DOHH2 (cell line): Measurements from ENCODE around the gene TNFSF12.

Source experiments
- H3F3A ChIP-seq: fragments of 200-600 bp; sonication (generic), shearing (Covaris generic); 2 replicates; pipeline ENCODE4 v1.6.0; 2016; ENCODE audit warnings: antibody characterized with exemption, mild to moderate bottlenecking; ENCODE audit not compliant: control insufficient read depth, insufficient read depth
- H3K27ac ChIP-seq: fragments of 200-600 bp; sonication (generic); 2 replicates; pipeline ENCODE4 v1.5.1; 2014; ENCODE audit warnings: low read depth, mild to moderate bottlenecking, low read length, moderate library complexity
- H3K27me3 ChIP-seq: fragments of 200-600 bp; sonication (generic); 2 replicates; pipeline ENCODE4 v1.6.1; 2014; ENCODE audit warnings: mild to moderate bottlenecking, low read length, mixed read lengths; ENCODE audit not compliant: control insufficient read depth
- H3K36me3 ChIP-seq: fragments of 200-600 bp; sonication (generic); 2 replicates; pipeline ENCODE4 v1.6.1; 2014; ENCODE audit warnings: mild to moderate bottlenecking, low read length, moderate library complexity, mixed read lengths; ENCODE audit not compliant: control insufficient read depth
- H3K4me1 ChIP-seq: fragments of 200-600 bp; sonication (generic); 2 replicates; pipeline ENCODE4 v1.6.1; 2014; ENCODE audit warnings: mild to moderate bottlenecking, low read length, mixed read lengths; ENCODE audit not compliant: control insufficient read depth
- H3K4me2 ChIP-seq: fragments of 200-600 bp; sonication (generic); 2 replicates; pipeline ENCODE4 v1.6.0; 2014; ENCODE audit warnings: mild to moderate bottlenecking, low read length, moderate library complexity
- H3K4me3 ChIP-seq: fragments of 200-600 bp; sonication (generic); 2 replicates; pipeline ENCODE4 v1.5.1; 2014; ENCODE audit warnings: mild to moderate bottlenecking, low read length, mixed read lengths
- H3K79me2 ChIP-seq: fragments of 200-600 bp; sonication (generic); 2 replicates; pipeline ENCODE4 v1.6.1; 2014; ENCODE audit warnings: mild to moderate bottlenecking, low read length, mixed read lengths; ENCODE audit not compliant: control insufficient read depth
- H3K9me2 ChIP-seq: fragments of 200-600 bp; sonication (generic); replicated peaks from 2 replicates; pipeline ENCODE4 v1.6.1; 2014; ENCODE audit warnings: mild to moderate bottlenecking, low read length, mixed read lengths; ENCODE audit not compliant: control insufficient read depth
- H3K9me3 ChIP-seq: fragments of 200-600 bp; sonication (generic); 2 replicates; pipeline ENCODE4 v1.6.1; 2014; ENCODE audit warnings: antibody characterized with exemption, low read length, mixed read lengths; ENCODE audit not compliant: control insufficient read depth, insufficient read depth
- H4K20me1 ChIP-seq: fragments of 200-600 bp; sonication (generic); 2 replicates; pipeline ENCODE4 v1.6.0; 2014; ENCODE audit warnings: low read depth, mild to moderate bottlenecking, antibody characterized with exemption, low read length, moderate library complexity; ENCODE audit not compliant: control insufficient read depth, insufficient read depth
- CTCF ChIP-seq: fragments of 200-600 bp; sonication (generic); IDR thresholded peaks from one replicate; pipeline ENCODE4 v1.5.1; 2014; ENCODE audit warnings: antibody characterized with exemption, mild to moderate bottlenecking, low read depth, low read length; ENCODE audit not compliant: poor library complexity, severe bottlenecking
- EZH2phosphoT487 ChIP-seq: fragments of 200-600 bp; sonication (generic); IDR thresholded peaks from 2 replicates; pipeline ENCODE4 v1.6.1; 2017; ENCODE audit warnings: borderline replicate concordance, mild to moderate bottlenecking, antibody characterized with exemption, low read length, moderate library complexity, mixed read lengths

TNFSF12 gene

GRCh38 chr17:7541074-7541621 is 7.7 kb upstream of the TNFSF12 start:
- peaks cover 21% of the 10 kb centered on the region for H3K27me3 ChIP-seq
- no peaks in the 10 kb centered on the region for H3K36me3 ChIP-seq
- no peak overlapping the region for H3K27ac ChIP-seq
- no peaks in the 10 kb centered on the region for H3K9me2 ChIP-seq
- no peaks in the 10 kb centered on the region for H3K4me1 ChIP-seq
- no peaks in the 10 kb centered on the region for H3F3A ChIP-seq
- no peak overlapping the region for H3K4me2 ChIP-seq
- H4K20me1 ChIP-seq = no peaks in the 10 kb centered on the region
- H3K9me3 ChIP-seq = peaks cover 12% of the 10 kb centered on the region; the same call in 1 of the 2 replicates
- TF ChIP-seq CTCF = no peak
- no peak for TF ChIP-seq EZH2phosphoT487
- no peak overlapping the region for H3K4me3 ChIP-seq
- H3K79me2 ChIP-seq = no peaks in the 10 kb centered on the region

GRCh38 chr17:7544911-7545310 is 3.9 kb upstream of the TNFSF12 start:
- TF ChIP-seq CTCF = no peak
- no peak for TF ChIP-seq EZH2phosphoT487
- peaks cover 38% of the 10 kb centered on the region for H3K27me3 ChIP-seq
- H4K20me1 ChIP-seq = no peaks in the 10 kb centered on the region
- H3F3A ChIP-seq = no peaks in the 10 kb centered on the region
- H3K9me3 ChIP-seq = no peaks in the 10 kb centered on the region
- H3K4me2 ChIP-seq = no peak overlapping the region
- H3K27ac ChIP-seq = no peak overlapping the region
- H3K79me2 ChIP-seq = no peaks in the 10 kb centered on the region
- H3K4me1 ChIP-seq = peaks cover 4% of the 10 kb centered on the region; the same call in 1 of the 2 replicates
- no peak overlapping the region for H3K4me3 ChIP-seq
- H3K9me2 ChIP-seq = no peaks in the 10 kb centered on the region
- H3K36me3 ChIP-seq = no peaks in the 10 kb centered on the region

- Histone ChIP-seq H3K36me3 (no peaks in the 10 kb centered on the region), H3K4me1 (peaks cover 4% of the 10 kb centered on the region; the same call in 1 of the 2 replicates), H4K20me1 (no peaks in the 10 kb centered on the region), H3K9me3 (no peaks in the 10 kb centered on the region), H3K27ac (no peak overlapping the region), H3K4me2 (no peak overlapping the region), H3K27me3 (peaks cover 37% of the 10 kb centered on the region), H3K79me2 (no peaks in the 10 kb centered on the region), H3K9me2 (no peaks in the 10 kb centered on the region), H3F3A (no peaks in the 10 kb centered on the region), H3K4me3 (no peak overlapping the region)
- TF ChIP-seq EZH2phosphoT487 (no peak), CTCF (no peak)
Observed at GRCh38 chr17:7549401-7550055, 670 bp downstream of the TNFSF12 start.
